ENCODE data around the gene AOC3.
"Not testable (repeated sequence)": the region's sequence is repeated elsewhere in the genome, so short reads cannot be mapped to it uniquely, and the experiment has no call there.

AOC3 gene

DNA sequence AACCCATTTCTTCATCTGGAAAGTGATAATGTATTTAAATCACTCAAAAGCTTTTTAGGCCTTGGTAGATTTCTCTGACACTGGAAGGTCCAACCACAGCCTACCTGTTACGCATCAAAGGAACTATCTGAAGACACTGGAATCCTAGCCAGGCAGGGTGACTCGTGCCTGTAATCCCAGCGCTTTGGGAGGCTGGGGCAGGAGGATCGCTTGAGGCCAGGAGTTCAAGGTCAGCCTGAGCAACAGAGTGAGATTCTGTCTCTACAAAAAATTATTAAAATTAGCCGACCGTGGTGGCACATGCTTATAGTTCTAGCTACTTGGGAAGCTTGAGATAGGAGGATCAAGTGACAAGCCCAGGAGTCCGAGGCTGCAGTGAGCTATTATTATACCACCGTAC is 31.2 kb downstream of the AOC3 start:
- Histone ChIP-seq H3K23ac (ENCODE audit: low read length) (no peak overlapping the region), H2BK5ac (ENCODE audit: low read length) (no peak overlapping the region), H4K5ac (ENCODE audit: low read length) (no peak overlapping the region), H3K56ac (ENCODE audit: low read length) (no peak overlapping the region), H2BK15ac (replicated peaks; ENCODE audit: low read depth) (no peak overlapping the region), H3K79me1 (ENCODE audit: low read length) (no peaks in the 10 kb centered on the region), H4K8ac (ENCODE audit: low read depth, low read length) (no peak overlapping the region), H3K4ac (ENCODE audit: low read depth, low read length) (no peak overlapping the region), H3K4me3 (ENCODE audit: low read length) (no peak overlapping the region), H2BK120ac (ENCODE audit: low read depth, low read length) (no peak overlapping the region), H3K18ac (ENCODE audit: low read length) (no peak overlapping the region), H2AK5ac (ENCODE audit: low read length) (no peak overlapping the region), H3K4me2 (ENCODE audit: low read length) (no peak overlapping the region), H3K4me1 (ENCODE audit: control insufficient read depth, low read depth, low read length) (no peaks in the 10 kb centered on the region), H3K36me3 (ENCODE audit: control insufficient read depth, insufficient read depth, low read length) (no peaks in the 10 kb centered on the region), H3K27ac (ENCODE audit: low read depth, low read length) (no peak overlapping the region), H3K9ac (ENCODE audit: low read length) (no peak overlapping the region), H3K27me3 (ENCODE audit: insufficient read depth, low read length, poor library complexity) (no peaks in the 10 kb centered on the region), H3K79me2 (ENCODE audit: control insufficient read depth, insufficient read depth, low read length) (no peaks in the 10 kb centered on the region)
- no peak for DNase-seq
- no CpG with 5 or more reads among the region's 8 CpGs for WGBS (ENCODE audit: extremely low coverage, insufficient coverage, low lambda C conversion rate)

DNA sequence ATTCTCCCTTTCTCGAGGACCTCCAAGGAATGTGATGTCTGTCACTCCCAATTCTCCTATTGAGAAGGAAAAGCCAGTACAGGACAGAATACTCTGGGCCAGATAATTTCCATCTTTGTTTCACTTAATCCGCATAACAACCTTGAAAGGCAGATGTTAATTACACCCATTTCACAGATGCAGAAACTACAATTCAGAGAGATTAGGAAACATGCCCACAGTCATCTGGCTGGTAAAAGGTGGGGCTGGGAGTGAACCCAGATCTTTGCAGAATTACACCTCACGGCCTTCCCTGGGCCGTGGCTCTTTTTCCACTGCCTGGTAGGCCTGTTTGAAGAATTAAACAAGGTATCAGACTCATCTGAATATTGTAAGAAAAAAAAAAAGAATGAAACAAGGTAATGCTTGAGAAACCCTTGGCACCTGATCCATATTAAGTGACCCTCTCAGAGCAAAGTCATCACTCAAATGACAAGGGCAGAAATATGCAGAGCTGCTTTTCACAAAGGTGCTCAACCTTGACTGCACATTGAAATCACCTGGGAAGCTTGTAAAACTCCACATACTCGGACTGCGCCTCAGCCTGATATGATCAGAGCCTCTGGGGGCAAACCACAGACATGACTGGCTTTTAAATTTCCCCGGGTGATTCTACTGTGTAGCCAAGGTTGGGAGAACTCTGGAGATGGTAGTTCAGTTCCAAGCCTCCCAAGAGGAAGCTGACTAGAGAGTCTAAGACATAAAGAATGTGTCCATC is 33.0 kb downstream of the AOC3 start:
- no peak for DNase-seq
- Histone ChIP-seq H2BK120ac (ENCODE audit: low read depth, low read length) (no peak overlapping the region), H3K4me2 (ENCODE audit: low read length) (no peak overlapping the region), H3K23ac (ENCODE audit: low read length) (no peak overlapping the region), H3K9ac (ENCODE audit: low read length) (no peak overlapping the region), H3K27me3 (ENCODE audit: insufficient read depth, low read length, poor library complexity) (no peaks in the 10 kb centered on the region), H3K27ac (ENCODE audit: low read depth, low read length) (no peak overlapping the region), H3K4me3 (ENCODE audit: low read length) (no peak overlapping the region), H3K4ac (ENCODE audit: low read depth, low read length) (no peak overlapping the region), H2BK15ac (replicated peaks; ENCODE audit: low read depth) (no peak overlapping the region), H3K79me2 (ENCODE audit: control insufficient read depth, insufficient read depth, low read length) (no peaks in the 10 kb centered on the region), H2AK5ac (ENCODE audit: low read length) (no peak overlapping the region), H2BK5ac (ENCODE audit: low read length) (no peak overlapping the region), H3K79me1 (ENCODE audit: low read length) (no peaks in the 10 kb centered on the region), H3K18ac (ENCODE audit: low read length) (no peak overlapping the region), H4K8ac (ENCODE audit: low read depth, low read length) (no peak overlapping the region), H3K36me3 (ENCODE audit: control insufficient read depth, insufficient read depth, low read length) (no peaks in the 10 kb centered on the region), H3K4me1 (ENCODE audit: control insufficient read depth, low read depth, low read length) (no peaks in the 10 kb centered on the region), H4K5ac (ENCODE audit: low read length) (no peak overlapping the region), H3K56ac (ENCODE audit: low read length) (no peak overlapping the region)
- no CpG with 5 or more reads among the region's 7 CpGs for WGBS (ENCODE audit: extremely low coverage, insufficient coverage, low lambda C conversion rate)

DNA sequence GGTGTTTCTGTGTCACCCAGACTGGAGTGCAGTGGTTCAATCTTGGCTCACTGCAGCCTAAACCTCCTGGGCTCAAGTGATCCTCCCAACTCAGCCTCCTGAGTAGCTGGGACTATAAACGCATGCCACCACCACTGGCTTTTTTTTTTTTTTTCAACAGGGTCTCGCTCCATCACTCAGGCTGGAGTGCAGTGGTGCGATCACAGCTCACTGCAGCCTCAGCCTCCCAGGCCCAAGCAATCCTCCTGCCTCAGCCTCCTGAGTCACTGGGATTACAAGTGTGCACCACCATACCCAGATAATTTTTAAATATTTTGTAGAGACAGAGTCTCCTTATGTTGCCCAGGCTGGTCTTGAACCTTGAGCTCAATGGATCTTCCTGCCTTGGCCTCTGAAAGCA is 34.8 kb downstream of the AOC3 start:
- H3K4me2 ChIP-seq (ENCODE audit: low read length); H3K4ac ChIP-seq (ENCODE audit: low read depth, low read length); H4K5ac ChIP-seq (ENCODE audit: low read length); H3K79me2 ChIP-seq (ENCODE audit: control insufficient read depth, insufficient read depth, low read length); H3K23ac ChIP-seq (ENCODE audit: low read length); DNase-seq; H3K4me3 ChIP-seq (ENCODE audit: low read length); H2BK5ac ChIP-seq (ENCODE audit: low read length); H2AK5ac ChIP-seq (ENCODE audit: low read length); H3K79me1 ChIP-seq (ENCODE audit: low read length); H3K9ac ChIP-seq (ENCODE audit: low read length); H3K4me1 ChIP-seq (ENCODE audit: control insufficient read depth, low read depth, low read length); H3K56ac ChIP-seq (ENCODE audit: low read length); H3K27me3 ChIP-seq (ENCODE audit: insufficient read depth, low read length, poor library complexity); H3K18ac ChIP-seq (ENCODE audit: low read length); H2BK15ac ChIP-seq (replicated peaks; ENCODE audit: low read depth); H3K36me3 ChIP-seq (ENCODE audit: control insufficient read depth, insufficient read depth, low read length); H3K27ac ChIP-seq (ENCODE audit: low read depth, low read length); H2BK120ac ChIP-seq (ENCODE audit: low read depth, low read length); H4K8ac ChIP-seq (ENCODE audit: low read depth, low read length): not testable (repeated sequence)
- no CpG with 5 or more reads among the region's 3 CpGs for WGBS (ENCODE audit: extremely low coverage, insufficient coverage, low lambda C conversion rate)

DNA sequence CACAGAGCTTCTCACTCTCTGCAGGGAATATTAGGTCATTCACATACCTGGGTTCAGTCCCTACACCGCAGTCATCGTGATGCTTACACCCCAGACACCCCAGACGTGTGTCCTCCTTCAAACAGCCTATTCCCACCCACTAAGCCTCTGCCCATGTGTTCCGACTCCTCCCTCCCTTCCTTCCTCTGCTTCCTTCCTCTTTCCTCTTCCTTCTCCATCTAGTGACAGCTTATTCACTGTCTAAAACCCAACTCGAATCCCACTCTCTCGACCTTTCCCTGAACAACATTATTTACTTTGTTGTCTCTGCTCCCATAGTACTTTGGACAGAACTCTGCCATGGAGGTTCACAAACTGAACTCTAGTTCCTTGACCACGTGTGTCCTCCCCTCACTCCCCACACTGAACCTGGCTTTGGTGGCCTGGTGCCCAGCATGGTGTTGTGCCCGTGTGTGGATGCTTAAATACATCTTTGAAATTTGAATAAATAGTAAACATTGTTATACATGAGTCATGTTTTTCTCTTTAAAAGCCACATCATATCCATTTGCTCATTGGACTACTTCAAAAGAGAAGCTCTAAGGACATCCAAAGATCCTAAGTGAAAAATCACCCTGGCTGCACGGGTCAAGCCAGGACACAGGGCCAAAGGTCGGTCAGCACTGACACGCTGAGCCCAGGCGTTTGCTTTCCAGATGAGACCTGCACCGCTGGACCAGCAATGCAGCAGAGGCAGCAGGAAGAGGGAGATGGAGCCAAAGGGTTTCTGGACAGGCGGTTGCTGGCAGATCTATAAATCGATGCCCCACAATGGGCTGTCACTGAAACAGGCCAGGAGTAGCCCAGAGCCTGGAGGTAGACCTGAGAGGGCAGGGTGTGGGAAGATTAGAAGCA is 35.5 kb downstream of the AOC3 start:
- H2BK15ac ChIP-seq (replicated peaks; ENCODE audit: low read depth), result no peak overlapping the region
- no peak overlapping the region for H2AK5ac ChIP-seq (ENCODE audit: low read length)
- no peak overlapping the region for H2BK120ac ChIP-seq (ENCODE audit: low read depth, low read length)
- H3K27ac ChIP-seq (ENCODE audit: low read depth, low read length), result no peak overlapping the region
- no peak overlapping the region for H4K5ac ChIP-seq (ENCODE audit: low read length)
- WGBS (ENCODE audit: extremely low coverage, insufficient coverage, low lambda C conversion rate), result 100% methylated on average over 2 of the region's 15 CpGs
- no peak overlapping the region for H3K4me2 ChIP-seq (ENCODE audit: low read length)
- no peak overlapping the region for H3K56ac ChIP-seq (ENCODE audit: low read length)
- no peaks in the 10 kb centered on the region for H3K79me1 ChIP-seq (ENCODE audit: low read length)
- H3K4me1 ChIP-seq (ENCODE audit: control insufficient read depth, low read depth, low read length), result no peaks in the 10 kb centered on the region
- H3K36me3 ChIP-seq (ENCODE audit: control insufficient read depth, insufficient read depth, low read length), result no peaks in the 10 kb centered on the region
- H3K9ac ChIP-seq (ENCODE audit: low read length), result no peak overlapping the region
- no peaks in the 10 kb centered on the region for H3K27me3 ChIP-seq (ENCODE audit: insufficient read depth, low read length, poor library complexity)
- no peaks in the 10 kb centered on the region for H3K79me2 ChIP-seq (ENCODE audit: control insufficient read depth, insufficient read depth, low read length)
- no peak overlapping the region for H3K18ac ChIP-seq (ENCODE audit: low read length)
- no peak for DNase-seq
- no peak overlapping the region for H3K4me3 ChIP-seq (ENCODE audit: low read length)
- no peak overlapping the region for H3K4ac ChIP-seq (ENCODE audit: low read depth, low read length)
- no peak overlapping the region for H2BK5ac ChIP-seq (ENCODE audit: low read length)
- H4K8ac ChIP-seq (ENCODE audit: low read depth, low read length), result no peak overlapping the region
- H3K23ac ChIP-seq (ENCODE audit: low read length), result no peak overlapping the region

DNA sequence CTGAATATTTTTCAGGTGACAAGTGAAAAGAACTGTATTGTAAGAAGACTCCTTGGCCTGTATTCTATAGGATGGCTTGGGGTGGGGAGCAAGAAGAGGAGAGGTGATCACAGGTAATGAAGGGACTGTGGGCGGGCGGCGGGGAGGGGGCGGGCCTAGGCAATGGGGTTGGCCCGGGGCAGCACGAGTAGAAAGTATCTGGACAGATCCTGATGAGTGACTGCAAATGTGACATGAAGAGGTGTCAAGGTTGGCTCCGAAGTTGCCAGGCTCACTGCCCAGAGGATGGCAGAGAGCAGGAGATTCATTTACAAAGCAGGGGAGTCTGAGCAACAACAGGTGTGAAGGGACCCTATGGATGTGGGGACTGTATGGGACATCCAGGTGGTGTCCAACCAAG is 38.8 kb downstream of the AOC3 start:
- no peak overlapping the region for H3K18ac ChIP-seq (ENCODE audit: low read length)
- H3K9ac ChIP-seq (ENCODE audit: low read length), result no peak overlapping the region
- no peak overlapping the region for H3K4me2 ChIP-seq (ENCODE audit: low read length)
- H3K4me1 ChIP-seq (ENCODE audit: control insufficient read depth, low read depth, low read length), result no peaks in the 10 kb centered on the region
- no peak overlapping the region for H3K56ac ChIP-seq (ENCODE audit: low read length)
- no CpG with 5 or more reads among the region's 7 CpGs for WGBS (ENCODE audit: extremely low coverage, insufficient coverage, low lambda C conversion rate)
- no peak overlapping the region for H3K4ac ChIP-seq (ENCODE audit: low read depth, low read length)
- no peak overlapping the region for H2BK15ac ChIP-seq (replicated peaks; ENCODE audit: low read depth)
- DNase-seq, result no peak
- no peaks in the 10 kb centered on the region for H3K79me2 ChIP-seq (ENCODE audit: control insufficient read depth, insufficient read depth, low read length)
- H2AK5ac ChIP-seq (ENCODE audit: low read length), result no peak overlapping the region
- no peak overlapping the region for H4K8ac ChIP-seq (ENCODE audit: low read depth, low read length)
- H3K27ac ChIP-seq (ENCODE audit: low read depth, low read length), result no peak overlapping the region
- H4K5ac ChIP-seq (ENCODE audit: low read length), result no peak overlapping the region
- no peaks in the 10 kb centered on the region for H3K79me1 ChIP-seq (ENCODE audit: low read length)
- no peak overlapping the region for H3K23ac ChIP-seq (ENCODE audit: low read length)
- no peak overlapping the region for H2BK5ac ChIP-seq (ENCODE audit: low read length)
- H3K36me3 ChIP-seq (ENCODE audit: control insufficient read depth, insufficient read depth, low read length), result no peaks in the 10 kb centered on the region
- no peaks in the 10 kb centered on the region for H3K27me3 ChIP-seq (ENCODE audit: insufficient read depth, low read length, poor library complexity)
- H2BK120ac ChIP-seq (ENCODE audit: low read depth, low read length), result no peak overlapping the region
- no peak overlapping the region for H3K4me3 ChIP-seq (ENCODE audit: low read length)

Data from mesendoderm (in vitro differentiated cells).